Erythroblast (primary cell): ENCODE data around the gene CEP170B.

Experiments
- GATA1 ChIP-seq: IDR thresholded peaks from 2 replicates; pipeline ENCODE4 v1.6.1; 2011; ENCODE audit warnings: low read depth, mild to moderate bottlenecking, control low read depth, low read length, moderate library complexity
- POLR2A ChIP-seq: IDR thresholded peaks from 2 replicates; pipeline ENCODE4 v1.6.1; 2011; ENCODE audit warnings: mild to moderate bottlenecking, low read length

- TF ChIP-seq POLR2A = no peak
- TF ChIP-seq GATA1 = no peak
These were observed 23.7 kb downstream of the CEP170B start for GRCh38 chr14:104888489-104889374.
